T-cell (primary cell): ENCODE results near the gene SOD2. TPM values are rescaled to one million over a fixed set of nuclear protein-coding genes. Genes with fewer than 3 reads are reported as not detected.
"Not testable (repeated sequence)": the region's sequence is repeated elsewhere in the genome, so short reads cannot be mapped to it uniquely, and the experiment has no call there.

Source experiments
- ATAC-seq, 4 experiments: fragments of 200-7000 bp in 3 of 4; fragments of 150-1000 bp in 1 of 4; cut with Tn5 transposase; replicated peaks in 1 of 4; 1 replicate in 3 of 4; 2 replicates in 1 of 4; pipeline ENCODE4 v1.10.0; 2021; ENCODE audit warnings: moderate library complexity in 3 of 4, mild to moderate bottlenecking in 2 of 4, moderate number of reproducible peaks in 1 of 4
- CTCF ChIA-PET, 2 donors: fragments of 300-600 bp; sonication (Branson Sonifier 250); formaldehyde crosslinking; loops; one replicate each; lab custom pipeline; 2022; ENCODE audit warnings: antibody characterized with exemption in 2 of 2; lab: Charles Lee
- POLR2A ChIA-PET, 2 donors: fragments of 300-600 bp; sonication (Branson Sonifier 250); formaldehyde crosslinking; loops; one replicate each; lab custom pipeline; 2022; ENCODE audit warnings: antibody characterized with exemption in 2 of 2; lab: Charles Lee
- DNase-seq, 35 experiments: peaks; one replicate each; pipeline versions ENCODE4 v3.0.0 to v3.0.0-alpha.2; 2013 to 2023
- H3K27ac ChIP-seq: one replicate; pipeline ENCODE4 v1.5.1; 2013; ENCODE audit warnings: low read length
- H3K27me3 ChIP-seq, 2 experiments: replicated peaks in 1 of 2; 1 replicate in 1 of 2; 2 replicates in 1 of 2; pipeline versions ENCODE4 v1.6.1 to v1.7.0; 2013; ENCODE audit warnings: low read length in 1 of 2, mixed read lengths in 1 of 2; ENCODE audit not compliant: control insufficient read depth in 2 of 2, insufficient read depth in 2 of 2; ENCODE audit errors: extremely low read depth in 1 of 2
- H3K36me3 ChIP-seq, 2 donors: 1 replicate in 1 of 2; 2 replicates in 1 of 2; pipeline versions ENCODE4 v1.6.1 to v1.7.0; 2013; ENCODE audit warnings: low read length in 1 of 2; ENCODE audit not compliant: control insufficient read depth in 2 of 2, insufficient read depth in 1 of 2; ENCODE audit errors: extremely low read depth in 1 of 2
- H3K4me1 ChIP-seq, 2 experiments: 1 replicate in 1 of 2; 2 replicates in 1 of 2; pipeline versions ENCODE4 v1.6.1 to v1.7.0; 2013; ENCODE audit warnings: low read length in 2 of 2, mixed read lengths in 1 of 2; ENCODE audit not compliant: insufficient read depth in 2 of 2, control insufficient read depth in 1 of 2; ENCODE audit errors: extremely low read depth in 1 of 2
- H3K4me3 ChIP-seq, 2 donors: 1 replicate in 1 of 2; 2 replicates in 1 of 2; pipeline versions ENCODE4 v1.5.1 to v1.7.0; 2013; ENCODE audit warnings: mild to moderate bottlenecking in 2 of 2, low read length in 1 of 2, moderate library complexity in 1 of 2; ENCODE audit not compliant: control insufficient read depth in 1 of 2; ENCODE audit errors: extremely low read depth in 1 of 2
- H3K9me3 ChIP-seq: 2 replicates; pipeline ENCODE4 v1.7.0; 2013
- H3K27ac Mint-ChIP-seq, 2 donors: one replicate each; pipeline ENCODE4 v1.8.0; 2020 to 2021; ENCODE audit warnings: mild to moderate bottlenecking in 2 of 2, mixed read lengths in 2 of 2
- H3K27me3 Mint-ChIP-seq, 2 donors: one replicate each; pipeline ENCODE4 v1.8.0; 2021 to 2022; ENCODE audit warnings: mixed read lengths in 2 of 2
- H3K36me3 Mint-ChIP-seq: one replicate; pipeline ENCODE4 v1.8.0; 2021; ENCODE audit warnings: mixed read lengths
- H3K4me1 Mint-ChIP-seq, 3 donors: one replicate each; pipeline ENCODE4 v1.8.0; 2020 to 2022; ENCODE audit warnings: mixed read lengths in 3 of 3, mild to moderate bottlenecking in 1 of 3
- H3K4me3 Mint-ChIP-seq, 3 donors: one replicate each; pipeline ENCODE4 v1.8.0; 2020 to 2022; ENCODE audit warnings: mild to moderate bottlenecking in 3 of 3, mixed read lengths in 3 of 3, moderate library complexity in 3 of 3
- H3K9me3 Mint-ChIP-seq, 3 donors: one replicate each; pipeline ENCODE4 v1.8.0; 2020 to 2022; ENCODE audit warnings: mixed read lengths in 3 of 3
- WGBS: methylation state at CpG from one replicate; pipeline ENCODE4 v1.1.5; 2013; ENCODE audit warnings: missing lambda C conversion rate; ENCODE audit not compliant: insufficient coverage; 5-methylcytosine and 5-hydroxymethylcytosine counted together
- total RNA-seq, 35 experiments: library from RNA in 6 of 35; stranded (reverse) in 6 of 35; fragments of 120-200 nt in 1 of 35; gene quantifications; one replicate each; pipeline versions ENCODE4 v1.2.1 to v1.2.4 and lab custom pipeline; 2013 to 2026

SOD2 gene
- total RNA-seq, 5 donors from 2014 or later (not counting 1 experiment from before 2014, with no cell fraction given) = 81.2 to 143 (median 112) TPM

GRCh38 chr6:159714404-159714803 is 21.4 kb upstream of the SOD2 start:
- Mint-ChIP-seq H3K36me3 (peaks cover 5% of the 10 kb centered on the region), H3K27me3 (no peaks in the 10 kb centered on the region), H3K9me3 (no peaks in the 10 kb centered on the region), H3K27ac (no peak overlapping the region), H3K4me3 (no peak overlapping the region), H3K4me1 (no peaks in the 10 kb centered on the region)
- ATAC-seq (no peak), DNase-seq (no peak)
- ChIA-PET CTCF (no interaction called here), POLR2A (no interaction called here)
- Histone ChIP-seq H3K4me1 (no peaks in the 10 kb centered on the region), H3K36me3 (no peaks in the 10 kb centered on the region), H3K9me3 (no peaks in the 10 kb centered on the region), H3K27me3 (no peaks in the 10 kb centered on the region), H3K27ac (no peak overlapping the region), H3K4me3 (no peak overlapping the region)
- WGBS = 100% methylated on average over 3 of the region's 5 CpGs

GRCh38 chr6:159713984-159714383 is 20.9 kb upstream of the SOD2 start:
- ChIA-PET POLR2A (no interaction called here), CTCF (no interaction called here)
- H3K36me3 ChIP-seq = no peaks in the 10 kb centered on the region
- ATAC-seq (no peak), DNase-seq (no peak)
- H3K9me3 ChIP-seq = no peaks in the 10 kb centered on the region
- Mint-ChIP-seq H3K4me1 (no peaks in the 10 kb centered on the region), H3K36me3 (peaks cover 7% of the 10 kb centered on the region), H3K4me3 (no peak overlapping the region), H3K27ac (no peak overlapping the region), H3K27me3 (no peaks in the 10 kb centered on the region), H3K9me3 (no peaks in the 10 kb centered on the region)
- H3K4me3 ChIP-seq = no peak overlapping the region
- no peaks in the 10 kb centered on the region for H3K27me3 ChIP-seq
- H3K4me1 ChIP-seq = no peaks in the 10 kb centered on the region
- whole genome bisulfite sequencing = 97% methylated on average over 4 of the region's 7 CpGs
- no peak overlapping the region for H3K27ac ChIP-seq

- not testable (repeated sequence) for H3K27me3 Mint-ChIP-seq, H3K27ac Mint-ChIP-seq
Measured at GRCh38 chr6:159712389-159712788, 19.3 kb upstream of the SOD2 start.

GRCh38 chr6:159710603-159711002 is 17.6 kb upstream of the SOD2 start:
- peaks cover 10% of the 10 kb centered on the region for H3K36me3 Mint-ChIP-seq
- H3K4me1 ChIP-seq, H3K36me3 ChIP-seq, H3K9me3 Mint-ChIP-seq, H3K27ac ChIP-seq, H3K4me3 Mint-ChIP-seq, DNase-seq, H3K27me3 ChIP-seq, ATAC-seq, H3K9me3 ChIP-seq, POLR2A ChIA-PET, H3K27me3 Mint-ChIP-seq, H3K4me1 Mint-ChIP-seq, H3K27ac Mint-ChIP-seq, H3K4me3 ChIP-seq: not testable (repeated sequence)
- WGBS = 80% methylated on average over 2 of the region's 4 CpGs
- CTCF ChIA-PET = interaction anchor here in 1 of 2 donors (1.1 kb wide), 1 partner anchor 28 kb away, joined by 5 read pairs; no protein-coding TSS in a partner anchor

More at GRCh38 chr6:159712389-159712788, 19.3 kb upstream of the SOD2 start:
- H3K4me1 ChIP-seq, ATAC-seq, H3K36me3 ChIP-seq, H3K4me1 Mint-ChIP-seq, H3K4me3 Mint-ChIP-seq, H3K36me3 Mint-ChIP-seq, H3K9me3 Mint-ChIP-seq, H3K27me3 ChIP-seq, H3K4me3 ChIP-seq, DNase-seq, POLR2A ChIA-PET, H3K9me3 ChIP-seq, H3K27ac ChIP-seq: not testable (repeated sequence)
- CTCF ChIA-PET = interaction anchor here (0.6 kb wide), 2 partner anchors 9 to 15 kb away, joined by 4 to 5 read pairs; partner anchors contain the start of gene WTAP (in 1 of the 2)
- WGBS = 49% methylated on average over 3 of the region's 3 CpGs

- Mint-ChIP-seq H3K4me3 (no peak overlapping the region), H3K27me3 (no peaks in the 10 kb centered on the region), H3K9me3 (no peaks in the 10 kb centered on the region), H3K36me3 (no peaks in the 10 kb centered on the region), H3K27ac (no peak overlapping the region), H3K4me1 (peaks cover 0 to 2% (median 2%) of the 10 kb centered on the region in 3 donors)
- no peak overlapping the region for H3K27ac ChIP-seq
- POLR2A ChIA-PET = no interaction called here
- no peak for ATAC-seq
- H3K4me3 ChIP-seq = no peak overlapping the region
- no peaks in the 10 kb centered on the region for H3K9me3 ChIP-seq
- DNase-seq = no peak
- 95% methylated on average over 5 of the region's 7 CpGs for WGBS
- H3K4me1 ChIP-seq = no peaks in the 10 kb centered on the region
- H3K36me3 ChIP-seq = no peaks in the 10 kb centered on the region
- CTCF ChIA-PET = interaction anchor here in 1 of 2 donors (1.1 kb wide), 1 partner anchor 10 kb away, joined by 4 read pairs; no protein-coding TSS in a partner anchor
- H3K27me3 ChIP-seq = no peaks in the 10 kb centered on the region
Measured at GRCh38 chr6:159701413-159701999, 8.5 kb upstream of the SOD2 start.

- ChIA-PET POLR2A (no interaction called here), CTCF (interaction anchor here in 1 of 2 donors (0.7 kb wide), 1 partner anchor 366 kb away, joined by 4 read pairs; no protein-coding TSS in a partner anchor)
- Mint-ChIP-seq H3K27me3 (no peaks in the 10 kb centered on the region), H3K36me3 (no peaks in the 10 kb centered on the region), H3K9me3 (no peaks in the 10 kb centered on the region), H3K4me1 (peaks cover 0 to 6% (median 2%) of the 10 kb centered on the region in 3 donors), H3K27ac (no peak overlapping the region), H3K4me3 (no peak overlapping the region)
- no peaks in the 10 kb centered on the region for H3K4me1 ChIP-seq
- H3K36me3 ChIP-seq = no peaks in the 10 kb centered on the region
- WGBS = no CpG with 5 or more reads among the region's 1 CpG
- H3K4me3 ChIP-seq = no peak overlapping the region
- ATAC-seq (no peak), DNase-seq (no peak)
- H3K27ac ChIP-seq = no peak overlapping the region
- no peaks in the 10 kb centered on the region for H3K9me3 ChIP-seq
- H3K27me3 ChIP-seq = no peaks in the 10 kb centered on the region
Measured at GRCh38 chr6:159700970-159701369, 7.9 kb upstream of the SOD2 start.
